ENCODE results near the gene SH3PXD2B.

SH3PXD2B gene

GRCh38 chr5:172410662-172411483 is 43.5 kb downstream of the SH3PXD2B start:
- no peak for TF ChIP-seq CTCF (IDR thresholded peaks at IDR 0.05)

- no peak for TF ChIP-seq CTCF (IDR thresholded peaks at IDR 0.05)
Observed at GRCh38 chr5:172410160-172410559, 44.2 kb downstream of the SH3PXD2B start.

- no peak for TF ChIP-seq CTCF (IDR thresholded peaks at IDR 0.05)
Observed at GRCh38 chr5:172407822-172408221, 46.5 kb downstream of the SH3PXD2B start.

GRCh38 chr5:172407241-172407691 is 47.1 kb downstream of the SH3PXD2B start:
- TF ChIP-seq CTCF (IDR thresholded peaks at IDR 0.05), result no peak

GRCh38 chr5:172405226-172406107 is 48.9 kb downstream of the SH3PXD2B start:
- TF ChIP-seq CTCF (IDR thresholded peaks at IDR 0.05), result no peak

- no peak for TF ChIP-seq CTCF (IDR thresholded peaks at IDR 0.05)
Observed at GRCh38 chr5:172404746-172405145, 49.6 kb downstream of the SH3PXD2B start.

GRCh38 chr5:172403817-172404216 is 50.5 kb downstream of the SH3PXD2B start:
- TF ChIP-seq CTCF (IDR thresholded peaks at IDR 0.05), result no peak
